Islet of Langerhans (tissue), 1 donor: ENCODE data around the gene RNU4-1.
"Not testable (repeated sequence)": the region's sequence is repeated elsewhere in the genome, so short reads cannot be mapped to it uniquely, and the experiment has no call there.

Experiments
- FAIRE-seq: peaks from one replicate; lab custom pipeline; 2011; peaks lifted over from hg19 to GRCh38; lab: Jason Lieb, UNC

RNU4-1 gene

DNA sequence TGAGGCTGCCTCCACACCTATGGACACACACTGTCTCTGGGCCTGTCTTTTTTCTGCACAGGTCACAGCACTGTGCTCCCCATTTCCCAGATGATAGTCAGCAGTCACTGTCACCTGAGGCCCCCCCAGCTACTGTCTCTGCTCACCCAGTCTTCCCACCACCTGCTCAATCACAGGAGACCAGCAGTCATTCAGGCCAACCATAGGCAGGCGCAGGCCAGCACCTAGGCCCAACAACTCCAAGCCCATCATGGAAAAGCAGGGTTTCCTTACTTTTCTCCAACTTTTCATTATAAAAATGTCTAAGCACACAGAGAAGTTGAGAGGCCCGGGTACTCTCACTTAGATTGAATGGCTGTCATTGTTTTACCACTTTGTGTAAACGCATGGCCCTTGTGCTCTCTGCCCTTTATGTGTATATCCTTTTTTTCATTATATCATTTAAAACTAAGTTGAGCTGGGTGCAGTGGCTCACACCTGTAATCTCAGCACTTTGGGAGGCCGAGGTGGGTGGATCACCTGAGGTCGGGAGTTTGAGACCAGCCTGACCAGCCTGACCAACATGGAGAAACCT is 34.6 kb downstream of the RNU4-1 start:
- FAIRE-seq, result no peak

DNA sequence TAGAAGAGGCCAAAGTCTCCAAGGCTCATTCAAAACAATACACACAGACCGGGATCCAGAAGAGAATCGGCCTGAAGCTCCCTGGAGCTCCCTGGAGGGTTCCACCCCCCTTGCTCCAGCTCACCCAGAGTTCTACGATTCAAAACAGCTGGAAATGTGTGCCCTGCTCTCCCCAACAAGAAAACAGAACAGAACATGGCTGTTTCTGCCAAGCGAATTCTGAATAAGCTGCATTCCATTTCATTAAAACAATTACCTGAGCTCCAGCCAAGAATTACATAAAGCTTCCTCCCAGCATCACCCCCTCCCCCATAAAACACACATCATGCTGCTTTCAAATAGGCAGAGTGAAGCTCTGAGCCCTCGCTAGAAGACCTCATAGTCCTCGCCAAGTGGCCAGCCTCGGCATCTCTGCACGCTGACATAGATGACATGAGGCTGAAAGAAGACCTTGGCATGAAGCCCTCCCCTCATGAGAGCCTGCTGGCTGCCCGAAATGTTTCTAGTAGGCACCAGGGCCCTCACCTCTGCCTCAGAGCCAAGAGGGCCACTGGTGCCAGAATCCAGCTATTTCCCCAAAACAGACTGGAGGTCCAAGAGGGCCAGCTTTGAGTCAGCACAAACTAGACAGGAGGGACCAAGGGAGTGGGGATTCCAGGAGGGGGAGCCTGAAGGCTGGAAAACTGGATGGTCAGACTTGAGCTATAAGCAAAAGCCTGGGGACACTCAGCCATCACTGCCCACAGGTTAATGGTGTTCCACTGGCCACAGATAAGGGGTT is 35.8 kb downstream of the RNU4-1 start:
- FAIRE-seq, result no peak

GRCh38 chr12:120254809-120255208 is 38.2 kb downstream of the RNU4-1 start:
- FAIRE-seq, result no peak

- FAIRE-seq, result not testable (repeated sequence)
Observed at GRCh38 chr12:120253313-120253712, 39.7 kb downstream of the RNU4-1 start.

DNA sequence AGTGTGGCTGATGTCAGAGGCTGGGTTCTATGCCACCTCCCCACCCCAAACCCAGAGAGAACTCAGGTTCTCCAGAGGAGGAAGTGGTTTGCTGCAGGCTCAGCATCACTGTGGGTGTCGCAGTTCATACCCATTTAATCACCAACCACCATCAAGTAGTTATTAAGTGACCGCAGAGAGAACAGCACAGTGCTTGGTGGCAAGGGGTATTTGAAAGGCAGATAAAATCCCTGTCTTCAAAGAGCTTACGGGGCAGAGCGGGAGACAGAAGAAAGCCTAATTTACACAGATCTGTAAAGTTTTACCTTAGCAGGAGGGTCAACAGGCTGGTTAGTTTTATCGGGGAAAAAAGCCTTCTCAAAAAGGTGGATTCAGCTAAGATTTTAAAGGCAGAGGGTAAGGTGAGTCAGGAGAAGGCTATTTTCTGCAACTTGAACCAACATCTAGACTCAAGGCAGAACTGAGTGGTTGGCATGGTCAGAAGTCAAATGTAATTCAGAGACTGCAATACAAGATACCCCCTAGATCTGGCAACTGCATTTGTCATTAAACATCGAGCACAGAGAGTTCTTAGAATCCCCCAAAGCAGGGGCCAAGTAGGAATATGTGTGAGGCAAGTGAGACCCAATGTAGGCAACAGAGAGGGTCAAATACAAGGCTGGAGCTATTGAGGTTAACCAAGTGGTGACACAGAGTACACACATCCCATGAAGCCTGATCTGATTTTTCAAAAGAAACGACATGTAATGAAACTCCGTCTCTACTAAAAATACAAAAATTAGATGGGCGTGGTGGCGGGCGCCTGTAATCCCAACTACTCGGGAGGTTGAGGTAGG is 40.7 kb downstream of the RNU4-1 start:
- FAIRE-seq, result no peak

DNA sequence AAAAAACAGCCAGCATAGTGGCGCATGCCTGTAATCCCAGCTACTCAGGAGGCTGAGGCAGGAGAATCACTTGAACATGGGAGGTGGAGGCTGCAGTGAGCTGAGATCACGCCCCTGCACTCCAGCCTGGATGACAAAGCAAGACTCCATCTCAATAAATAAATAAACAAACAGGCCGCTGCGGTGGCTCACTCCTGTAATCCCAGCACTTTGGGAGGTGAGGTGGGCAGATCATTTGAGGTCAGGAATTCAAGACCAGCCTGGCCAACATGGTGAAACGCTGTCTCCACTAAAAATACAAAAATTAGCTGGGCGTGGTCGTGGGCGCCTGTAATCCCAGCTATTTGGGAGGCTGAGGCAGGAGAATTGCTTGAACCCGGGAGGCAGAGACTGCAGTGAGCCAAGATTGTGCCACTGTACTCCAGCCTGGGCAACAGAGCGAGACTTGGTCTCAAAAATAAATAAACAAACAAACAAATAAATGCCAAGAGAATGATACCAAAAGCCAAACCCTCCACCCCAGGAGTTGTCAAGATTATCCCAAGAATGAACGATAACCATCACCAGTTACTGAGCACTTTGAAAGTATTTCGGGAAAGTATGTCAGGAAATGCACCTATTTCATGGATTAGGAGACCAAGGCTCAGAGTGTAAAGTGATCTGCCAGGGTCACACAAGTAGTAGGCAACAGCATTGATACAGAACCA is 41.5 kb downstream of the RNU4-1 start:
- not testable (repeated sequence) for FAIRE-seq

GRCh38 chr12:120249875-120250795 is 42.9 kb downstream of the RNU4-1 start:
- FAIRE-seq, result no peak

DNA sequence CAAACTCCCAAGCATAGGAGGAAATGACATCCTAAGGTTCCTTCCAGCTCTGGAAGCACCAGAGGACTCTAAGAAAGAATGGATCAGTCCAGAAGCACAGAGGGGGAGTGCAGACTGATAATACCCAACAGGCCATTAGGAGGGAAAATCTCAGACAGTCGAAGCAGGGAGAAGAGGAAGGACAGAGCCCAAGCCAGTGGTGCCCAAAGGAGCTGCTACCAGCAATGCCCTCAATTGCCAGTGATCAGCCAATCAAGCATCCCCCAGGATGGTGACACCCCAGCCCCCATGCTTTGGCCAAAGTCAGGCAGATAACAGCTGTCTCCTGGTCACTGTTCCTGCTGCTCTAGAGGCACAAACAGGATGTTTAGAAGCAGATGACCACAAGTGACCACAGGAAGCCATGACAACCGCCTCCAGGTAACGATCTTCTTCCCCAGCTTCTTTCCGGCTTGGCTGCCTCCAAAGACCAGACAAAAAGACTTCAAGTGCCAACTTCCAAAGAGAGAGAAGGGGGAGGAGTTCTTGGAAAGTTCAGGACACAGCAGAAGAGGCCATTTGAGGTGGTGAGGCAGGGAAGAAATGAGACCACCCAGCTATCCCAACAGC is 43.7 kb downstream of the RNU4-1 start:
- FAIRE-seq, result no peak

GRCh38 chr12:120247621-120248030 is 45.4 kb downstream of the RNU4-1 start:
- no peak for FAIRE-seq

DNA sequence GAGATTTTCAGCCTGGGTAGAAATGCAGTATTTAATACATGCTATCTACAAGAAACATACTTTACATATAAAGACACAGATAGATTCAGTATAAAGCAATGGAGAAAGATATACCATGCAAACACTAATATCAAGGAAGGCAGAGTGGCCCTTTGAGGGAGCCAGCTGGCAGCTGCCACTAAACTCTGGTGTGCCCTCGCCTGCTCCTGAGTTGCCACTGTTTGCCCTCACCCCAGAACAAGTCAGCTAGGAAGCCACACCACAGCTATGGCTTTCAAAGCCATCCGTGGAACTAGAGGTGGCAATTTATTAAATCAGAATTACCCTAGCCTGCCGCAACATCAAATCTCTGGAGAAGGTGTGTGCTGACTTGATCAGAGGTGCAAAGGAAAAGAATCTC is 45.9 kb downstream of the RNU4-1 start:
- no peak for FAIRE-seq

GRCh38 chr12:120246705-120247104 is 46.3 kb downstream of the RNU4-1 start:
- not testable (repeated sequence) for FAIRE-seq
